HepG2 (cell line): ENCODE measurements around the gene SELENOV. TPM values are rescaled to one million over a fixed set of nuclear protein-coding genes. Genes with fewer than 3 reads are reported as not detected.

Source experiments
- ARID4A ChIP-seq: sonication (generic); formaldehyde crosslinking; IDR thresholded peaks from 2 replicates; pipeline ENCODE4 v1.5.0; 2020; ENCODE audit warnings: mild to moderate bottlenecking, missing genetic modification reagents, borderline replicate concordance
- ARID5B ChIP-seq: IDR thresholded peaks from 2 replicates; pipeline ENCODE4 v1.4.0; 2020; ENCODE audit warnings: mild to moderate bottlenecking, missing genetic modification reagents
- ARNT ChIP-seq: fragments of 450-650 bp; IDR thresholded peaks from 2 replicates; pipeline ENCODE4 v1.6.1; 2017
- ATF4 ChIP-seq, 2 experiments: fragments of 450-650 bp in 1 of 2; sonication (generic) in 1 of 2; formaldehyde crosslinking; IDR thresholded peaks; 2 replicates each; pipeline versions ENCODE4 v1.5.0 to v1.8.0; 2020 to 2022; ENCODE audit warnings: mild to moderate bottlenecking in 1 of 2, missing genetic modification reagents in 1 of 2
- ETS1 ChIP-seq: sonication (generic); formaldehyde crosslinking; IDR thresholded peaks from 2 replicates; pipeline ENCODE4 v1.4.0; 2020; ENCODE audit warnings: missing genetic modification reagents
- GABPA ChIP-seq, 2 experiments: IDR thresholded peaks; 2 replicates each; pipeline ENCODE4 v1.6.1; 2011 to 2016; ENCODE audit warnings: low read depth in 2 of 2, low read length in 1 of 2, missing biosample characterization in 1 of 2, missing genetic modification characterization in 1 of 2
- HNF1A ChIP-seq, 2 experiments: sonication (generic) in 1 of 2; formaldehyde crosslinking in 1 of 2; IDR thresholded peaks; 2 replicates each; pipeline versions ENCODE4 v1.4.0 to v1.6.1; 2016 to 2020; ENCODE audit warnings: borderline replicate concordance in 1 of 2, low read depth in 1 of 2, mild to moderate bottlenecking in 1 of 2, missing genetic modification reagents in 1 of 2
- HNRNPH1 ChIP-seq: fragments of 200-400 bp; formaldehyde crosslinking; optimal IDR thresholded peaks from 2 replicates; pipeline ENCODE3; 2017; ENCODE audit warnings: mild to moderate bottlenecking, low read depth, low read length
- PTBP1 ChIP-seq: fragments of 200-400 bp; formaldehyde crosslinking; IDR thresholded peaks from 2 replicates; pipeline ENCODE4 v1.6.1; 2018; ENCODE audit warnings: low read length, low read depth; ENCODE audit not compliant: poor library complexity, severe bottlenecking
- RBM39 ChIP-seq: fragments of 200-400 bp; formaldehyde crosslinking; IDR thresholded peaks from one replicate; pipeline ENCODE4 v1.6.1; 2018; ENCODE audit warnings: antibody characterized with exemption, mild to moderate bottlenecking, low read depth, low read length; ENCODE audit not compliant: poor library complexity, severe bottlenecking
- ZNF354B ChIP-seq: sonication (generic); formaldehyde crosslinking; IDR thresholded peaks from 2 replicates; pipeline ENCODE4 v1.8.0; 2022; ENCODE audit warnings: mild to moderate bottlenecking, missing genetic modification reagents
- ZNF629 ChIP-seq: sonication (generic); formaldehyde crosslinking; conservative IDR thresholded peaks from 2 replicates; pipeline ENCODE4 v1.5.0; 2020; ENCODE audit warnings: missing genetic modification reagents
- polyA plus RNA-seq, 8 experiments: library from polyadenylated mRNA; depleted of rRNA in 3 of 8; stranded (reverse) in 7 of 8; unstranded in 1 of 8; fragments of >200 nt; fragmentation: Illumina TruSeq in 4 of 8; extraction: Trizol in 4 of 8; gene quantifications; 2 replicates each; pipeline versions ENCODE4 v1.2.1 to v1.2.3, GENCODE V29; 2011 to 2016; ENCODE audit warnings: low read depth in 4 of 8, missing spikeins in 1 of 8, mixed read lengths in 1 of 8; ENCODE audit not compliant: insufficient read depth in 1 of 8
- total RNA-seq, 5 experiments: library from RNA; depleted of rRNA; stranded (reverse); fragments of >200 nt; fragmentation: Illumina TruSeq; extraction: Trizol; gene quantifications; 2 replicates each; pipeline ENCODE4 v1.2.3, GENCODE V29; 2016; ENCODE audit warnings: low read depth in 1 of 5

SELENOV gene
- total and polyA plus RNA-seq, 2 of the 13 experiments (the other 11 are each of a cell fraction or from before 2014, with no cell fraction given): not detected

- TF ChIP-seq ARID5B (CRISPR knock-in tag): peak; percentile 31; the same call in 1 of the 2 replicates
- TF ChIP-seq GABPA (IDR thresholded peaks at IDR 0.05; ENCODE audit: low read depth, low read length): no peak
- no peak for TF ChIP-seq GABPA (CRISPR knock-in tag; IDR thresholded peaks at IDR 0.05; ENCODE audit: low read depth)
- TF ChIP-seq HNF1A (IDR thresholded peaks at IDR 0.05; ENCODE audit: low read depth): no peak
- TF ChIP-seq HNF1A (CRISPR knock-in tag; IDR thresholded peaks at IDR 0.05; ENCODE audit: borderline replicate concordance): no peak; the same call in 1 of the 2 replicates
- TF ChIP-seq PTBP1: no peak
- TF ChIP-seq ETS1: no peak
- no peak for TF ChIP-seq ATF4 (CRISPR knock-in tag; IDR thresholded peaks at IDR 0.05)
- TF ChIP-seq ARNT: no peak
- TF ChIP-seq ARID4A: peak; percentile 90
- TF ChIP-seq ZNF354B (CRISPR knock-in tag): no peak
- peak; percentile 40 for TF ChIP-seq RBM39
- no peak for TF ChIP-seq ZNF629 (CRISPR knock-in tag)
- TF ChIP-seq HNRNPH1: no peak
Observed at GRCh38 chr19:39532233-39533002, 17.5 kb downstream of the SELENOV start, which contains the start of gene EID2B (continued).
